ENCODE measurements around the gene SORCS2. TPM values are rescaled to one million over a fixed set of nuclear protein-coding genes. Genes with fewer than 3 reads are reported as not detected.

The SORCS2 gene
- total and polyA plus RNA-seq, 2 of the 13 experiments (the other 11 are each of a cell fraction or from before 2014, with no cell fraction given): 0.82 to 1.0 TPM

GRCh38 chr4:7582313-7583097 is 390.2 kb downstream of the SORCS2 start (continued):
- TF ChIP-seq BCLAF1 (IDR thresholded peaks at IDR 0.05): no peak
- no peak for TF ChIP-seq ZNF160 (CRISPR knock-in tag; IDR thresholded peaks at IDR 0.05)
- no peak for TF ChIP-seq RXRB (CRISPR knock-in tag; IDR thresholded peaks at IDR 0.05; ENCODE audit: borderline replicate concordance)
- TF ChIP-seq, protein P1, sequence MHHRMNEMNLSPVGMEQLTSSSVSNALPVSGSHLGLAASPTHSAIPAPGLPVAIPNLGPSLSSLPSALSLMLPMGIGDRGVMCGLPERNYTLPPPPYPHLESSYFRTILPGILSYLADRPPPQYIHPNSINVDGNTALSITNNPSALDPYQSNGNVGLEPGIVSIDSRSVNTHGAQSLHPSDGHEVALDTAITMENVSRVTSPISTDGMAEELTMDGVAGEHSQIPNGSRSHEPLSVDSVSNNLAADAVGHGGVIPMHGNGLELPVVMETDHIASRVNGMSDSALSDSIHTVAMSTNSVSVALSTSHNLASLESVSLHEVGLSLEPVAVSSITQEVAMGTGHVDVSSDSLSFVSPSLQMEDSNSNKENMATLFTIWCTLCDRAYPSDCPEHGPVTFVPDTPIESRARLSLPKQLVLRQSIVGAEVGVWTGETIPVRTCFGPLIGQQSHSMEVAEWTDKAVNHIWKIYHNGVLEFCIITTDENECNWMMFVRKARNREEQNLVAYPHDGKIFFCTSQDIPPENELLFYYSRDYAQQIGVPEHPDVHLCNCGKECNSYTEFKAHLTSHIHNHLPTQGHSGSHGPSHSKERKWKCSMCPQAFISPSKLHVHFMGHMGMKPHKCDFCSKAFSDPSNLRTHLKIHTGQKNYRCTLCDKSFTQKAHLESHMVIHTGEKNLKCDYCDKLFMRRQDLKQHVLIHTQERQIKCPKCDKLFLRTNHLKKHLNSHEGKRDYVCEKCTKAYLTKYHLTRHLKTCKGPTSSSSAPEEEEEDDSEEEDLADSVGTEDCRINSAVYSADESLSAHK (CRISPR knock-in tag; IDR thresholded peaks at IDR 0.05; ENCODE audit: borderline replicate concordance): no peak
- TF ChIP-seq GFI1 (CRISPR knock-in tag; IDR thresholded peaks at IDR 0.05; ENCODE audit: borderline replicate concordance): no peak
- TF ChIP-seq SOX6 (IDR thresholded peaks at IDR 0.05): no peak
- no peak for TF ChIP-seq SOX6 (CRISPR knock-in tag; IDR thresholded peaks at IDR 0.05)
- no peak for TF ChIP-seq POLR2A (IDR thresholded peaks at IDR 0.05; ENCODE audit: insufficient read depth in 1 of 2, low read depth in 2 of 2, low read length in 2 of 2)
- TF ChIP-seq JDP2 (CRISPR knock-in tag; IDR thresholded peaks at IDR 0.05; ENCODE audit: borderline replicate concordance): no peak
- TF ChIP-seq, protein P2, sequence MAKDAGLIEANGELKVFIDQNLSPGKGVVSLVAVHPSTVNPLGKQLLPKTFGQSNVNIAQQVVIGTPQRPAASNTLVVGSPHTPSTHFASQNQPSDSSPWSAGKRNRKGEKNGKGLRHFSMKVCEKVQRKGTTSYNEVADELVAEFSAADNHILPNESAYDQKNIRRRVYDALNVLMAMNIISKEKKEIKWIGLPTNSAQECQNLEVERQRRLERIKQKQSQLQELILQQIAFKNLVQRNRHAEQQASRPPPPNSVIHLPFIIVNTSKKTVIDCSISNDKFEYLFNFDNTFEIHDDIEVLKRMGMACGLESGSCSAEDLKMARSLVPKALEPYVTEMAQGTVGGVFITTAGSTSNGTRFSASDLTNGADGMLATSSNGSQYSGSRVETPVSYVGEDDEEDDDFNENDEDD (CRISPR knock-in tag; IDR thresholded peaks at IDR 0.05; ENCODE audit: borderline replicate concordance): no peak
- TF ChIP-seq ZNF484 (CRISPR knock-in tag; IDR thresholded peaks at IDR 0.05; ENCODE audit: borderline replicate concordance, low read depth): no peak
